Sigmoid colon (tissue), 4 donors: ENCODE results near the gene ZNF282.

Experiments used
- POLR2A ChIP-seq, 2 donors: fragments of 450-650 bp; IDR thresholded peaks; one replicate each; pipeline ENCODE4 v1.6.1; 2016; ENCODE audit warnings: antibody characterized with exemption in 2 of 2, mild to moderate bottlenecking in 2 of 2, moderate library complexity in 2 of 2
- POLR2AphosphoS5 ChIP-seq, 4 donors: sonication (generic); formaldehyde crosslinking; IDR thresholded peaks; one replicate each; pipeline ENCODE4 v1.6.1; 2017; ENCODE audit warnings: antibody characterized with exemption in 4 of 4

- TF ChIP-seq POLR2AphosphoS5 (IDR thresholded peaks at IDR 0.05) (no peak), POLR2A (IDR thresholded peaks at IDR 0.05) (no peak)
These were observed 6.6 kb upstream of the ZNF282 start for GRCh38 chr7:149188637-149189259.
